ENCODE results near the gene SEC14L2.

- no peak for TF ChIP-seq CTCF (IDR thresholded peaks at IDR 0.05)
- TF ChIP-seq ELK1 (IDR thresholded peaks at IDR 0.05; ENCODE audit: low read depth, low read length): no peak
- TF ChIP-seq MAX (IDR thresholded peaks at IDR 0.05): no peak
- no peak for TF ChIP-seq POLR2A (IDR thresholded peaks at IDR 0.05; ENCODE audit: low read length)
- TF ChIP-seq EP300 (IDR thresholded peaks at IDR 0.05): no peak
- no peak for TF ChIP-seq RAD21 (conservative IDR thresholded peaks at IDR 0.05 in 1 of 2, IDR thresholded peaks at IDR 0.05 in 1 of 2)
- TF ChIP-seq PHF8 (IDR thresholded peaks at IDR 0.05; ENCODE audit: borderline replicate concordance, low read depth): no peak
Measured at GRCh38 chr22:30347255-30347892, 49.4 kb upstream of the SEC14L2 start.
